ENCODE measurements around the gene KIF17.
A peak's percentile ranks its signal among the peaks of the same experiment; 100 is the strongest.

KIF17 gene

DNA sequence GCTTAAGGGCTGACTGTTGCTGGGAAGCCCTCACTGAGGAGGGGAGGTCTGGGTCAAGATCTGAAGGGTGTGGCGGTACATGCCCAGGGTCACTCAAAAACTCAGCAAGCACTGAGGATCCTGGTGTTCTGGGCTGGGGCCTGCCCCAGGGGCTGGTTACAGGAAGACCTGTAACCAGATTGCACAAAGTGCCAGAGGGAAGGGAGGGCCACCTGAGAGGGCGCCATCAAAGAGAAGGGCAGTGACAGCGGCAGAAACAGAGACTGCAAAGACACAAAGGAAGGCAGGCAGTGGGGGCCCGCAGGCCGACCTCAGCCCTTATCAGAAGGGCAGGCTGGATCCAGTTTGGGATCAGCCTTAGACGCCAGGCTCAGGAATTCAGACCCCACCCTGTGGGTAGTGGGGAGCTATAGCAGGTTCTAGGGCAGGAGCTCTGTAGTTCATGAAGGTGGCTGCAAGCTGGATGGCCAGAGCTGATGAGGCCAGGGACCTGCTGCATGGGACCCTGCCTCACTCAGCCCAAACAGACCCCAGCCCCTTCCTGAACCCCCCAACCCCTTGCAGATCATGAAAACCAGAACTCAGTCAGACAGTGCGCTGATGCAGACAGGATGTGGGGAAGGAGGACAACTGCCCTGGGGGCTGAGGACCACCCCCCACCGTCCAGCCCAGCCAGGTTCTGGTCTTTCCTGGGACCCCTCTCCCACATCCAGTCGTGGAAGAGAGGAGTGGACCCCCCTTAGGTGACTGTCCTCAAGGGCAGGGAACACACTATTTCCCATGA lies 10.8 kb upstream of the KIF17 start:
- Histone ChIP-seq H3K4me3 (no peak overlapping the region), H3K27ac (no peak overlapping the region)

DNA sequence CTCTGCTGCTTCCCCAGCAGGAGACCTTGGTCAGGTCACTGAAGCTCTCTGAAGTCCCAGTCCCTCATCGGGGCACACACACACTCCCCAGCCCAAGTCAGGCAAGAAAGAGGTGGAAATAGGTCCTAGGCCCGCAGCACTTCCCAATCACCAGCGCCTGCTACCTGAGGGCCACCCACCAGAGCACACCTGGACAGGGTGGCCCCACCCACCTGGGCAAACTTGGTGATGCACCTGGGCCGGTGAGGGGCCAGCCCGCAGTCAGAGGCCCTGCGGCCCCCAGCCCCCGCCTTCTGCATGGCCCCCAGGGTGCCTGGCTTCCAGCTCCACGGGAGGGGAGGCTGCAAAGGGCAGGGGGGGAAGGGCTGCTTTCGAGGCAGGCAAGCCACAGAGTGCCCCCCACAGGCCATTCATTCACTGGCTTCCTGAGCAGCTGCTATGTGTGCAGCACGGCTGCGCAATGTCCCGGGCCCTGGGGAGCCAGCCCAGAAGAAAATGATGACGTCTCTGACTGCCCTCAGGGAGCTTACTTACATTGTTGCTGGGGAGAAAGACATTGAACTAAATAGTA lies 10.0 kb upstream of the KIF17 start:
- Histone ChIP-seq H3K4me3 (no peak overlapping the region), H3K27ac (peak overlapping the region in 1 of 21 experiments; percentile 39)

DNA sequence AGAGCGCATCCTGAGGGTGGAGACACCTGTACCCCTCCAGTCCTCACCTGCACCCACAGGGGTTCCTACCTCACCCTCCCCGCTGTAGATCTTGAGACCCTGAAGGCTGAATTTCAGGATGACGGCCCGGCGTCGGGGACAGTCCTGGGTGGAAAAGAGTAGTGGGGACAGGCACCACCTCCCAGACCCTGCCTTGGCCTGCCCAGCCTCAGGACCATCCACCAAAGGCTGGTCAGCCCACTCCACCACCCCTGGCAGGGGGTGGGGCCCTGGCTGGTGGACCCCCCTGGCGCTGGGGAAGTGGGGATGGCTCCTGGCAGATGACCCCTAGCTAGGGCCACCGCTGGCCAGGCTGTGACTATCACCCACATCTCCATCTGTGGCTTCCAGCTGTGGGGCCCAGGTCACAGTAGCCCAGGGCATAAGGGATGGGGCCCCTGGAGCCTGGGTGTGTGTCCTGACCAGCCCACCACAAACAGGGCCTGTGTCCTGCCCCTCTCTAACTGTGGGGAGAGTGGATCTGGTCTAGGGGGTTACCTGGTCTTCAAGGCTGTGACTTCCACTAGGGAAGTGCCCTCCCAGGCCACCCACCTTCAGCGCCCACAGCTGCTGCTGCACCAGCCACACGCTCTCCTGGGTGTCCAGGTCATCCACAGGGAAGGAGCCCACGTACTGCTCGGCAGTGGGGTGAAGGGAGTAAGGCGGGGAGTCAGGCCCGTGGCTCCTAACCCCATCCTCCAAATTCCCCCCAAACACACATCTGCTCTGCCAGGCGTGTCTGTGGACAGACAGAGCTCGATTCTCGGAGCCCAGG lies 9.3 kb upstream of the KIF17 start:
- Histone ChIP-seq H3K27ac (no peak overlapping the region), H3K4me3 (no peak overlapping the region)

DNA sequence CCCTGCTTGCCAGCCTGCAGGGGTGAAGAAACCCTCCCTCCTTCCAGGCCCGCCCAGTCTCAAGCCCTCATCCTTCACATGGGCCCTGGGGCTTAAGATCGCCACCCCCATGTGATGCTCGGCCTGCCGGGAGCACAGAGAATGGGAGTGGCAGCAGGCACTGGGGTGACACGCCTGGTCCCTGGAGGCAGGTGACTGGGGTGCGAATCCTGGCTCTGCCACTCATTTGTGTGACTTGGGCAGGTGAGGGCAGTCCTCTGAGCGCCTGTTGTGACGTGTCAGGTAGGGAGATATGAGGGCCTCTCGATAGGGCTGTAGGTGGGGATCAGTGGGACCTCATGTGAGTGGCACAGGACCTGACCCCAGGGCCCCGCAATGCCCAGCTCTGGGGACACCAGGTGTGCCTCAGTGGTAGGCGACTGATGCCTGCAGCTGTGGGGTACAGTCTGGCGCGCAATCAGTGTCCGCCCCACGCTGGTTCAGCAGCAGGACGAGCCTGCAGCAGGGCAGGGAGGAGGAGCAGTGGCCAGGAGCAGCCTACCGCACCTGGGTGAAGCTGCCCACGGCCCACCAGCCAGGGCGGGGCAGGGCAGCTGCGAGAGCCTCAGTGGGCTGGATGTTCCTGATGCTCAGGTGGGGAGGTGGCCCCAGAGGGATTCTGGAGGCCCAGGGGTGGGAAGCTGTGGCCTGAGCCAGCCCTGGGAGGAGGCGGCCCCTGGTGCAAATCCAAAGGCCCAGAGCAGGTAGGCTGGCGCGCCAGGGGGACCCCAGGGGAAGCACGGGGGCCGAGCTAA lies 8.5 kb upstream of the KIF17 start:
- H3K27ac ChIP-seq = no peak overlapping the region
- H3K4me3 ChIP-seq = no peak overlapping the region

DNA sequence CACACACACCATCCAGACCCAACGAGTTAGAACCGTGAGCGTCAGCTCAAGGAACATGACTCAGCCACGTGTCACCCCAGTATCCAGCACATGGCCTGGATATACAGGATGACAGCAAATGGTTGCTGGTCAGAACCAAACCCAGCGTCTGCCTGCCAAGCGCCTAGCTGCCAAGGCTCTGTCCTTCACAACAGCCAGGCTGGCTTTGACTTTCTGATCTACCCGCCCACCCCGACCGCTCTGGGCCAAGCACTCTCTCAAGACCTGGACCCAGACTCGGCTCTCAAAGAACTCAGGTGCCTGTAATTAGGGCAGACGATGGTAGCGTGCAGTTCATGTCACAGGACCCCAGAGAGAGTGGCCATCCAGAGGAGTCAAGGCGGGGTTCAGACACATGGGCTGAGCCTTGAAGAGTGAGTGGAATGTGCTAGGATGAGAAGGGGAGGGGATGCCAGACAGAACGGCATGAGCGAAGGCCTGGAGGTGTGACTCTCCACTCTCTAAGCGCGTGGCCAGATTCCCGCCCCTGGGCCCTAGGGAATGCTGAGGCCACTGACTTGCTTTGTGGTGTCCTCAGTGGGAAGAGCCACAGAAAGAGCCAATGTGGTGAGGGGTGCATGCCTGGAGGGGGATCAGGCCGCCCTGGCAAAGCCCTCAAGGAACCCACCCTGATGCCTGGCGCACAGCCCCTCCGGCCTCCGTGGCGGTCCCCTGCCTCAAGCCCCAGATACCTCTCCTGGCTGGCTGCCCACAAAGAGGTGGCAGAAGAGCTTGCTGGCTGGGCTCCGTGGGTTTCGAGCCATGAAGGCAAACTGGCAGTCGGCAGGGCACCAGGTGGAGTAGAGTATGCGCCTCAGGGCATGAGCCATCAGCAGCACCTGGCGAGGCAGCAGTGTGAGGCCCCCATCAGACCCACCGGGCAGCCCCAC lies 7.6 kb upstream of the KIF17 start:
- Histone ChIP-seq H3K27ac (no peak overlapping the region), H3K4me3 (no peak overlapping the region)

DNA sequence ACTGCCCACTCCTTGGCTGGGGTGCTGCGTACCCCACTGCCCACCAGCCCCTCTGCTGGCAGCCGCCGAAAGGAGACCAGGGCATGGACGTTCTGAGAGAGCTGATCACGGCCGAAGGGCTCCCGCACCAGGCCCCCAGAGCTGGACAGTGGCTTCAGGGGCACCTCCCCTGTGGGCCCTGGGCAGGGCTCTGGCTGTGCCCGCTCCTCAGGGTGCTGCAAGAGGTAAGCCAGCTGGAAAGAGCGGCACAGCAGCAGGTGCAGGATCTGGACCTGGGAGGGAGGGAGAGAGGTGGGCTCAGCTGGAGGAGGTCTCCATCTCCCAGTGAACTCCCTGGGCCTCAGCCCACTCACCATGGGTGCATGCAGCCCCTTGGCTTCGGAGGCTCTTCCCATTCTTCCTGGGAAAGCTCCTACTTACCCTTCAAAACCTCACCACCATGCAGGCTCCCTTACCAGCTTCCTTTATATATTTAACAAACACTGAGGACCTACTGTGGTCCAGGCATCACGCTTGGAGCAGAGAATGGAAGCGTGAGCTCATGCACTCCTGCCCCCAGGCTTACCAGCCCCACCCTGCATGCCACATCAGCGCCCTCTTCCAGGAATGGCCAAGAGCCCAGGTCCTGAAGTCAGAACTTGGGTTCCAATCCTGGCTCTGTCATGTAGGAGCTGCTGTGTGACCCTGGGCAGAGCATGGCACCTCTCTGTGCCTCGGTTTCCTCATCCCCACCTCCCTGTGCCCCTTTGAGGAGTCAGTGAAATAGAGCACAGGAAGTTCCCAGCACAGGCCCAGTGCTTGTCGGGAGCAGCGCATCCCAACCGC lies 6.8 kb upstream of the KIF17 start:
- Histone ChIP-seq H3K4me3 (no peak overlapping the region), H3K27ac (no peak overlapping the region)

DNA sequence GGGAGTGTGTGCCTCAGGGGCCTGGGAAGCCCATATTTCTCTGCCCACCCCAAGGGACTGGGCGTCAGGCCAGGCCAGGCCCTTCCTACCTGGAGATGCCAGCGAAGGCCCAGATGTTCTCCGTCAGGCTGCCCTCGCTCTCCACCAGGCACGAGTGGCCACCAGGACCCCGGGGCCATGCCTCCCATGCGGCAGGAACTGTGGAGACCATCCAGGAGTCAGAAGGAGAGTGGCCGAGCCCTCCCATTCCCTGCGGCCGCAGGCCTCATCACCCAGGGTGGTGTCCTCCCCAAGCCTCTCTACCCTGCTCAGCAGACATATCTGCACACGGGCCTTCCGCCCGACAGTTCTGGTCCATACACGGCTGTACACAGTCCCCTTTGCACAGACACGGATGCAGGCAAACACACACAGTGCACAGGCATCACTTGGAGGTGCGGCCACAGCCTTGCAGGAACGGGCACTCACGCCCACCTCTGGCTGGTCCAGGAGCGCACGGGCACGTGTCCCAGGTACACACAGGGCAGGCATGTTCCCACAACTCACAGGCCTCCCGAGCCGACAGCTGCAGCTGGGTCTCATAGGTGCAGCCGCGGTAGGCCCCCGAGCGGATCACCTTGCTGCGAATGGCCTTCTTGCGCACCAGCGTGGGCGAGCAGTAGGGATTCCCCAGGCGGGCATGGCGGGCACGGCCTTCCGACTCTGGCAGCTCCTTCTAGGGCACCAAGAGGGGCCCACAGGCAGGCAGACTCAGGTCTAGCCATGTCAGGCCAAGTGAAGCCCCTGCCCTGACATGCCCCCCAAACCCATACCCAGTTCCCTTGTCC lies 5.9 kb upstream of the KIF17 start:
- H3K4me3 ChIP-seq = no peak overlapping the region
- no peak overlapping the region for H3K27ac ChIP-seq

DNA sequence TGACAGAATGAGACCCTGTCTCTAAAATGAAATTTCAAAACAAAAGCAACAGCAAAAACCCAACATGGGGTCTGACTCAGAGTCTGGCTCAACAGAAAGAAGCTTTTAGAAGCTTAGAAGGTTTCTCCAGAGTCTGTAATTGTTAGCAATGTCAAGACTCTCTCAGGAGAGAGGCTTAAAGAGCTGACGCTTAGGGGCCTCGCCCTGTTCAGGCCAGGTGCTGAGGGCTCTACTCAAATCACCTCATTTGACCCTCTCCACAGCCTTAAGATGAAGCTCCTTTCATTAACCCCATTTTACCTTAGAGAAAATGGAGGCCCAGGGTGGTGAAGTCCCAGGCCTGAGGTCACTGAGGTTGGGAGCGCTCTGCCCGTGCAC lies 5.3 kb upstream of the KIF17 start:
- no peak overlapping the region for H3K27ac ChIP-seq
- no peak overlapping the region for H3K4me3 ChIP-seq

DNA sequence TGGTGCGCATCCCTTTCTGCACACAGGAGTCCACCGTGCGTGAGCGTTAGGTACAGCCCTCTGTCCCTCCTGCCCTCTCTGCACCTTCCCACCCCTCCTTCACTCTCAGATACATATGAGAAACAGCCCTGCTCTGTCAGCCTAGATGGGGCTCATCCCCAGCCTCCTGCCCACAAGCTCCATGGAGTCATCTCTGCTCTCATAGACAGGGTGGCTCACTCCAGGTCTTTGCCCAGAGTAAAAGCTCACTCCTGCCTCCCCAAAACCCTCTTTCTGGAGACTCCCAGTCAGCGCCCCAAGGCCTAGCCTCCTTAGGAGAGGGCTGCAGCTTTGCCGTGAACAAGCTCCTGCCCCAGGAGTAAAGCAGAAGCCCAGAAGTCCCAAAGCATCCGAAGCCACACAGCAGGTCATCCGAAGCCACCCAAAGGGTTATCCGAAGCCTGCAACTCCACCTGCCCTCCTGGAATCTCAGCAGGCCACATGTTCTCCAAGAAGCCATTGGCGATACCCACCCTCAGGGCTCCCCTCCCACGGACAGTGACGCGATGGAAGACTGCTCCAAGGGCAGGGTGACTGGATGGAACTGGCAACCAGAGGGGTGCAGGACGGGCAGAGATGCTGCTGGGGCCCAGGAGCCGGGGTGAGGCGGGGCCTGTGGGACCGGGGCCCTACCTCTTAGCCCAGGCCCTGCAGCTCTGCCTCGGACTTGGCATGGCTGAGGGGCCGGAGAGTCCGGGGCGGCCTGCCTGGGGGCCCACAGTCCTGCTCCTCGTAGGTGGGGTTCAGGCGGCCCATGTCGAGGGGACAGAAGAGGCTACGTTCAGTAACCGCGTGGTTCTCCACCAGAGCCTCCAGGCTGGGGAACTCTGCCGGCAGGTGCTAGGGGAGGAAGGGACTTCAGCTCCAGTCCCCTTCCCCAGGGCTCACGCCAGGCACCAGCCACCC lies 3.6 kb upstream of the KIF17 start:
- no peak overlapping the region for H3K4me3 ChIP-seq
- H3K27ac ChIP-seq = no peak overlapping the region

DNA sequence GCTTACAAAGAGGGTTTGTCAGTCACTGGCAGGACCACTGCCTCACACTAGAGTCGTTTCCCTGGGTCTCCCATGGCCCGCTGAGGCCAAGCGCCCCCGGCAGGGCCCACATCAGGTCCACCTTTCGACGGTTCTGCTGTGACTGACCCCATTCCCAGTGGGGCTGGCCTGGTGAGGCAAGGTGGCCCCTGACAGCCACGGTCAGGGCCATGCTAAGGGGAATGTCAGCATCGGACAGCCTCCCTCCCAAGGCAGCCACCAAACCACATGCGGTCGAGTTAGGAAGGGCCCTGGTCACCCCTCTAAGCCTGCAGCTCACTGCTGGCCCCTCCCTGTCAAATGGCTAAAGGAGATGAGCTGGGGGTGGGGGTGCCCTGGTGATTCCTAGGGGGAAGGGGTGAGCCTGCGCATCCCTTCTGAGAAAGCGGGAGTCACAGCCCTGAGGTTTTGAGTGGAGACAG lies 2.9 kb upstream of the KIF17 start:
- Histone ChIP-seq H3K27ac (no peak overlapping the region), H3K4me3 (no peak overlapping the region)

DNA sequence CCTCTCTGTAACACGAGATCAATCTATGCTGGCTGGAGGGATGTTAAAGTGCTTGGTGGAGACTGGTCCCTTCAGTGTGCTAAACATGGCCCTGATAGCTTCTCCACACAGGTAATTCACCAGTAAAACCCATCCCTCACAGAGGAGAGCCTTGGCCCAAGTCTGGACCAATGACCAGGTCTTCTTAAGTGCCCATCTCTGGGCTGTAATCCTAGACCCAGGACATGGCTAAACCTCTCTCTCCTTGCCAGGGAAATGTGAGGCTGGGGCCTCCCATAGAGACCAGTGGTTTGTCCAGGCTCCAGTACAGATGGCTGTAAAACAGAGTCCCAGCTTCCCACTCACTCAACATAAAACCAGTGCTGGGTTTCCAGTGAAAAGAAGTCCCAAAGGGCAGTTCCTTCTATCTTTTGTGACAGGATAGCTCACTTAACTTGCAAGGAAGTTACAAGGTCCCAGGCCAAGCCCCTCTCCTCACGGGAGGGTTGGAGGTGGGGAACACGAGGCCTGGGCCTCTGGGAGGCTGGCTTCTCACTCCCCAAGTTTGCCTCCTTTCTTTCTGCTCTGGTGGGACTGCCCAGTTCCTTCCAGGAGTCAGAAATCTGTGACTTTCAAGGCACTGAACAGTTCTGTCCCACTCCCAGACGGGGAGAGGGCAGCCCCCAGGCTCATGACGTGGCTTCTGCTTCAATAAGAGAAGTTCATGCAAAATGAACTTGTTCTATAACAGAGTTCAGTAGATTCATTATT lies 2.2 kb upstream of the KIF17 start:
- Histone ChIP-seq H3K27ac (no peak overlapping the region), H3K4me3 (no peak overlapping the region)

DNA sequence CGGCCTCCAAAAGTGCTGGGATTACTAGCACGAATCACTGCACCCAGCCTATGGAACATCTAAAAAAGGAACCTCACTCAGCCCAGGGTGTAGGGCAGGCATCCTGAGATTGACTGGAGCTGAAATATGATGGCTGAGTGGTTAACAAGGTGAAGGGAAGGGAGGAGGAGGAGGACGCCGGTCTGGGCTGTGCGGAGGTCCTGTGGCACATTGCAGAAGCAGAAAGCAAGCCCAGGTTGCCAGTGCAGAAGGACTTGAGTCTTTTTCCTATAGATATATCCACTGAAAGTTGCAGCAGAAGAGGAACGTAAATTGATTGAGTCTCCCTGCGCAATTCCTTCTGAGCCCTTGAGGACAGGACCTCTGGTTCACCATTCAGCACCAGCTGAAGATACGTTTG lies 1.5 kb upstream of the KIF17 start:
- H3K27ac ChIP-seq = no peak overlapping the region
- H3K4me3 ChIP-seq = no peak overlapping the region

DNA sequence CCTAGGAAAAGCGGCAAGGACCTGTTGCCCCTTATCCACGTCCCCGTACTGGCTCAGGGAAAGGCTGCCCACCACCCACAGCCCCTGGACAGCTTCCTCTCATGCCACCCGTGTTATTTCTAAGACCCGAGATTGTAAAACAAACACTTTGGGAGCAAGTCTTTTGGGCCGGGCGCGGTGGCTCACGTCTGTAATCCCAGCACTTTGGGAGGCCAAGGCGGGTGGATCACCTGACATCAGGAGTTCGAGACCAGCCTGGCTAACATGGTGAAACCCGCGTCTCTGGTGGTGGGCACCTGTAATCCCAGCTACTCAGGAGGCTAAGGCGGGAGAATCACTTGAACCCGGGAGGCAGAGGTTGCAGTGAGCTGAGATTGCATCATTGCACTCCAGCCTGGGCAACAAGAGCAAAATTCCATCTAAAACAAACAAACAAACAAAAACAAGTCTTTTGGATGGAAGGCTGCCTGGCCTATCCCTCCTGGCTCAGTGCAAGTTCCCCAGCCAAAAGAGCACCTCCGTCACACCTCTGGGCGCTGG lies 606 bp upstream of the KIF17 start:
- Histone ChIP-seq H3K27ac (peak overlapping the region in 3 of 21 experiments; percentile 39 to 41 (median 39)), H3K4me3 (peak overlapping the region in 5 of 7 experiments; percentile 18 to 40 (median 38))

DNA sequence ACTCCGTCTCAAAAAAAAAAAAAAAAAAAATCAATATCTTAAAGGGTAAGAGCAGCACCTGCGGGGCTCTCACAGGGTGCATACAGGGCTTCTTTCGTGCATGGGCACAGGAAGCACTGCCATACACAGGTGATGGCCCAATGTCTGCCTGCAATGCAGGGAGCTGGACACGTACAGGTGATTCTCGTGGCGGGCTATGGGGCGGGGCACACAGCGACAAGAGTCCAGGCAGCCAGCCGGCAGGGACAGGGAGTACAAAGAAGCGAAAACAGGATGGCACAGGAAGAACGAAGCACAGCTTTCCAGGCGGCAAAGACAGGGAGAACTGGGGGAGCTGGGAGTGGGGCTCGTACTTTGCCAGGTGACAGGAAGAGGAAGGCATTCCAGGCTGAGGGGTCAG lies 1.6 kb downstream of the KIF17 start:
- Histone ChIP-seq H3K4me3 (no peak overlapping the region), H3K27ac (no peak overlapping the region)

DNA sequence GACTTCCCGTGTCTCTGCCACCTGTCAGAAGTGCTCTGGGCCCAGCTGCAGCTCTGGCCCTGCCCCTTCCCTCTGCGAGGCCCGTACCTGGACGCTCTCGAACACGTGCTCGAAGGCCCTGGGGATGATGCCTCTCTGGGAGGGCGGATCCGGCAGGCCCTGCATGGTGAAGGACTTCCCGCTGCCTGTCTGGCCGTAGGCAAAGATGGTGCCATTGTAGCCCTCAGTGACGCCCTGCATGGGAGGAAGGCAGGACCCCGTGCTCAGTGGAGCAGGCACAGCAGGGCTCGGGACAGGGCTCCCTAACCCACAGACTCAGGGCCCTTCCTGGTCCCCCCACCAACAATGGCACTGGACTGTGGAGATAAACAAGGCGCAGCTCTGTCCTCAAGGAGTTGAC lies 2.4 kb downstream of the KIF17 start:
- Histone ChIP-seq H3K4me3 (no peak overlapping the region), H3K27ac (no peak overlapping the region)

All from skin epidermis (tissue), 12 donors.